Tibial nerve (tissue), 4 donors: ENCODE data around the gene LRRC51. TPM values are rescaled to one million over a fixed set of nuclear protein-coding genes. Genes with fewer than 3 reads are reported as not detected.

ENCODE experiments used
- DNase-seq, 2 donors: peaks; one replicate each; pipeline ENCODE4 v3.0.0-alpha.2; 2019; ENCODE audit warnings: low spot score in 2 of 2
- H3K27ac ChIP-seq, 4 donors: fragments of 200-600 bp; sonication (generic) in 3 of 4; one replicate each; pipeline ENCODE4 v1.5.1; 2017 to 2019; ENCODE audit warnings: mild to moderate bottlenecking in 1 of 4
- H3K27me3 ChIP-seq, 2 donors: fragments of 200-600 bp; sonication (generic) in 1 of 2; one replicate each; pipeline versions ENCODE4 v1.5.1 to v1.6.0; 2017 to 2019
- H3K36me3 ChIP-seq, 3 donors: fragments of 200-600 bp; sonication (generic); one replicate each; pipeline ENCODE4 v1.5.1; 2018 to 2019
- H3K4me1 ChIP-seq, 4 donors: fragments of 200-600 bp; sonication (generic) in 3 of 4; one replicate each; pipeline ENCODE4 v1.5.1; 2017 to 2019
- H3K4me3 ChIP-seq, 4 donors: fragments of 200-600 bp; sonication (generic) in 3 of 4; one replicate each; pipeline ENCODE4 v1.5.1; 2017 to 2019; ENCODE audit warnings: mild to moderate bottlenecking in 1 of 4, moderate library complexity in 1 of 4
- H3K9me3 ChIP-seq, 4 donors: fragments of 200-600 bp; sonication (generic) in 3 of 4; one replicate each; pipeline ENCODE4 v1.5.1; 2017 to 2019
- CTCF ChIP-seq, 5 experiments: fragments of 200-600 bp in 3 of 5; fragments of 450-650 bp in 2 of 5; sonication (generic) in 3 of 5; IDR thresholded peaks; one replicate each; pipeline ENCODE4 v1.5.1; 2016 to 2019; ENCODE audit warnings: antibody characterized with exemption in 5 of 5, mild to moderate bottlenecking in 3 of 5, moderate library complexity in 2 of 5
- EP300 ChIP-seq, 2 donors: sonication (generic); formaldehyde crosslinking; IDR thresholded peaks; one replicate each; pipeline ENCODE4 v1.6.1; 2017; ENCODE audit warnings: antibody characterized with exemption in 2 of 2, mild to moderate bottlenecking in 1 of 2
- POLR2A ChIP-seq, 2 donors: fragments of 450-650 bp; IDR thresholded peaks; one replicate each; pipeline ENCODE4 v1.6.1; 2017; ENCODE audit warnings: antibody characterized with exemption in 2 of 2, mild to moderate bottlenecking in 2 of 2, moderate library complexity in 2 of 2
- WGBS, 2 donors: methylation state at CpG; one replicate each; pipeline ENCODE4 v1.1.5; 2018; 5-methylcytosine and 5-hydroxymethylcytosine counted together
- total RNA-seq, 4 donors: library from RNA; depleted of rRNA; stranded (reverse); fragments of >200 nt; gene quantifications; one replicate each; pipeline ENCODE4 v1.1.0, GENCODE V29; 2016

Gene LRRC51
- total RNA-seq, 4 donors from 2014 or later: 7.3 to 10.8 (median 9.2) TPM

DNA sequence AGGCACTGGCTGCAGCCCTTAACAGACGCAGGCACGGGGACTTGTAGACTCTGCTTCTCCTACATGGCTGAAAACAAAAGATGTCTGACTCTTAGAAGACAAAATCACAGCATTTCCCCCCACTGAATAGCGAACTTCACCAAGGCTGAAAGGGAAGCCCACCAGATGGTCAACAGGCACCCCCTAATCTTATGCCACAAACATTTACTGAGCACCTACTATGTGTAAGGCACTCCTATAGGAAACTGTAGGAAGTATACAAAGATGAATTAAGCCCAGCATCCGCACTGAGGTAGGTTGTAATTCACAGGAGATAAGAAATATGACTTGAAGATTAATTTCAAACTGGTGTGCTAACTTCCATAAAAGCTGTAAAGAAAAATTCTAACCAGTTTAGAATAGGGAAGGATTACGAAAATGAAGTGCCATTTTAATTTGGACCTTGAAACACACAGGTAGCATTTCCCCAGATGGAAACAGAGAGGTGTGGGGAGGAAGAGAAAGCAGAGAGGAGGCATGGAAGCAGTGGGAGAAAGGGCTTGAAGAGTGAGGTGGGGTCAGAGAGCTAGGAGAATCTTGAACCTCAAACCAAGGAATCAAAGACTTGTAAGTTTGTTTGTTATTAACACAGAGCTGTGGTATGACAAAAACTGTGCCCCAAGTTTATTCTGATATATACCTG, 38.4 kb upstream of the LRRC51 start:
- Histone ChIP-seq H3K9me3 (no peaks in the 10 kb centered on the region), H3K4me3 (peak overlapping the region; percentile 43 to 65 (median 58)), H3K4me1 (peaks cover 4 to 62% (median 31%) of the 10 kb centered on the region in 4 donors), H3K27ac (peak overlapping the region; percentile 91 to 100 (median 97)), H3K27me3 (no peaks in the 10 kb centered on the region), H3K36me3 (no peaks in the 10 kb centered on the region)
- no peak for DNase-seq
- TF ChIP-seq CTCF (IDR thresholded peaks at IDR 0.05): peak in 1 of 5 experiments; percentile 4
- no peak for TF ChIP-seq EP300 (IDR thresholded peaks at IDR 0.05)
- no peak for TF ChIP-seq POLR2A (IDR thresholded peaks at IDR 0.05)
- WGBS, 2 donors: 21 to 26% methylated on average over 4 to 5 of the region's 5 CpGs

DNA sequence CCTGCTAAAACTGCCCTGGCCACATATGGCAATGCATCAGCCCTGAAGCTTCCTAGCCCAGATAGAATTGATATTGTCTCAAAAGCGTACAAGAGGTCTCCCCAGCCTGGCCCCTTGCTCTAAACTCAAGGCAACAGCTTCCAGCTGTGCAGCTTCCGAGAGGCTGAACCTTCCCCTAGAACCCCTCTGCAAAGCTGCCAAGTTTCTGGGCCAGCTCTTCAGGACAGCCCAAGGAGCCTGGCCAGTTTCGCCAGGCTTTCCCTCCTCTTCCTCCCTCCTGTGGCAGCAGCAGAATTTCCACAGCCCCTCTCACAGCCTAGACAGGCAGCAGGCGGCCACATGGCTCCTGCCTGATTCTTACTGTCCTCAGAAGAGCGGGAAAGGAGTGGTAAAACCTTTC, 34.8 kb upstream of the LRRC51 start:
- H3K4me1 ChIP-seq: peaks cover 4 to 48% (median 17%) of the 10 kb centered on the region in 4 donors
- no peak for DNase-seq

GRCh38 chr11:72048766-72049460, 31.7 kb upstream of the LRRC51 start:
- Histone ChIP-seq H3K27ac (peak overlapping the region in 3 of 4 donors; percentile 25 to 72 (median 43)), H3K27me3 (no peaks in the 10 kb centered on the region), H3K4me3 (no peak overlapping the region), H3K36me3 (no peaks in the 10 kb centered on the region), H3K4me1 (peaks cover 0 to 25% (median 5%) of the 10 kb centered on the region in 4 donors), H3K9me3 (no peaks in the 10 kb centered on the region)
- no peak for DNase-seq
- 70 to 82% methylated on average over 3 of the region's 3 CpGs for WGBS, 2 donors
- TF ChIP-seq EP300 (IDR thresholded peaks at IDR 0.05) (peak in 1 of 2 donors; percentile 12), POLR2A (IDR thresholded peaks at IDR 0.05) (no peak), CTCF (IDR thresholded peaks at IDR 0.05) (no peak)

More for the DNA sequence above, 34.8 kb upstream of the LRRC51 start:
- TF ChIP-seq POLR2A (IDR thresholded peaks at IDR 0.05): no peak
- TF ChIP-seq CTCF (IDR thresholded peaks at IDR 0.05): no peak
- no peak for TF ChIP-seq EP300 (IDR thresholded peaks at IDR 0.05)
- Histone ChIP-seq H3K27me3 (no peaks in the 10 kb centered on the region), H3K4me3 (no peak overlapping the region), H3K36me3 (no peaks in the 10 kb centered on the region), H3K9me3 (no peaks in the 10 kb centered on the region), H3K27ac (peak overlapping the region in 1 of 4 donors; percentile 41)
- 72 to 89% methylated on average over 5 of the region's 5 CpGs for WGBS, 2 donors

DNA sequence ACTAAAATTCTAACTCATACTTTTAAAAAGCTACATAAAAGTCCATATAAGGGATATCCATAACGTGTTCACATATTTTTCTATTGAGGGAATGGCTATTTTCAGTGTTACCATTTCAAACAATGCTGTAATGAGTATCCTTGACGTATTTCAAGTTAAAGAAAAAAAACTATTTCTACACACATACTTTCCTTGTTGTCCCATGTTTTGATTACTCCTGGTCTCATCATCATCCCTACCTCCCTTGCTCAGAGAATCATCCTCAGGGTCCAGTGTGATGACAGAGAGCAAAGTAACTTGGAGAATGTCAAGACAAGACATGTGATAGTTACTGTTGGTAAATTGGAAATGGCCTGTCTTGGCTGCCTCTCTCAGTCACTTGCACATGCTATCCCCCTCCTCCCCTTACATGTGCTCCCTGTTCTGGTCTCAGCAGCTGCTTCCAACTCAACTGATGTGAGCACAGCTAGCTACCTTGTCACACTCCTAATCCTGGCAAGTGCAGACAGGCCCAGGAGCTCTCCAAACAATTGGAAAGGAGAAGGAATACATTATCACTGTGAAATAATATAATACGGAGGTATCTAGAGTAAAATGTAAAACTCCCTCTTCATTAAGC, 22.1 kb upstream of the LRRC51 start:
- 72 to 77% methylated on average over 3 of the region's 3 CpGs for WGBS, 2 donors
- DNase-seq: no peak
- no peak overlapping the region for H3K27ac ChIP-seq

More for the DNA sequence above, 22.1 kb upstream of the LRRC51 start:
- peaks cover 0 to 16% (median 0%) of the 10 kb centered on the region in 3 donors for H3K36me3 ChIP-seq
- H3K4me3 ChIP-seq: no peak overlapping the region
- H3K27me3 ChIP-seq: no peaks in the 10 kb centered on the region
- no peaks in the 10 kb centered on the region for H3K4me1 ChIP-seq
- TF ChIP-seq POLR2A (IDR thresholded peaks at IDR 0.05) (no peak), EP300 (IDR thresholded peaks at IDR 0.05) (no peak), CTCF (IDR thresholded peaks at IDR 0.05) (no peak)
- H3K9me3 ChIP-seq: no peaks in the 10 kb centered on the region
